Heart left ventricle (tissue), 16 donors: ENCODE results near the gene TMEM259. TPM values are rescaled to one million over a fixed set of nuclear protein-coding genes. Genes with fewer than 3 reads are reported as not detected.

ENCODE experiments used
- ATAC-seq, 4 donors: fragments of 200-7000 bp; cut with Tn5 transposase; one replicate each; pipeline ENCODE4 v1.9.1; 2020 to 2022; ENCODE audit warnings: moderate library complexity in 4 of 4, mild to moderate bottlenecking in 3 of 4, moderate number of reproducible peaks in 1 of 4
- DNase-seq, 5 donors: peaks; one replicate each; pipeline ENCODE4 v3.0.0-alpha.2; 2020
- H3K27ac ChIP-seq, 12 donors: fragments of 200-600 bp; sonication (generic) in 4 of 12; one replicate each; pipeline versions ENCODE4 v1.5.0 to v1.8.0; 2016 to 2022; ENCODE audit warnings: mild to moderate bottlenecking in 2 of 12
- H3K27me3 ChIP-seq, 9 donors: fragments of 200-600 bp; sonication (generic) in 2 of 9; one replicate each; pipeline versions ENCODE4 v1.5.1 to v1.8.0; 2016 to 2022; ENCODE audit warnings: mild to moderate bottlenecking in 3 of 9
- H3K36me3 ChIP-seq, 9 donors: fragments of 200-600 bp; sonication (generic) in 2 of 9; one replicate each; pipeline versions ENCODE4 v1.5.0 to v1.8.0; 2018 to 2022; ENCODE audit warnings: mild to moderate bottlenecking in 2 of 9
- H3K4me1 ChIP-seq, 12 donors: fragments of 200-600 bp; sonication (generic) in 4 of 12; one replicate each; pipeline versions ENCODE4 v1.5.0 to v1.8.0; 2016 to 2022; ENCODE audit warnings: mild to moderate bottlenecking in 3 of 12
- H3K4me3 ChIP-seq, 12 donors: fragments of 200-600 bp; sonication (generic) in 4 of 12; one replicate each; pipeline versions ENCODE4 v1.5.0 to v1.8.0; 2017 to 2022; ENCODE audit warnings: mild to moderate bottlenecking in 9 of 12, moderate library complexity in 4 of 12
- H3K9me3 ChIP-seq, 12 donors: fragments of 200-600 bp; sonication (generic) in 4 of 12; one replicate each; pipeline versions ENCODE4 v1.5.0 to v1.8.0; 2016 to 2022; ENCODE audit warnings: mild to moderate bottlenecking in 1 of 12
- POLR2A ChIP-seq, 2 donors: fragments of 450-650 bp; IDR thresholded peaks; one replicate each; pipeline ENCODE4 v1.6.1; 2017; ENCODE audit warnings: antibody characterized with exemption in 2 of 2, mild to moderate bottlenecking in 2 of 2, moderate library complexity in 2 of 2
- WGBS, 4 donors: extraction: QIAGEN DNeasy Blood & Tissue Kit in 2 of 4; methylation state at CpG; one replicate each; pipeline versions ENCODE4 v1.1.5 to v1.1.7; 2013 to 2018; 5-methylcytosine and 5-hydroxymethylcytosine counted together
- intact Hi-C, 10 donors: fragments of 100-400 bp; cut with DNase I; formaldehyde crosslinking; loops; one replicate each; pipeline versions ENCODE4 v1.11.1 to v1.14.2; 2022
- long read RNA-seq, 3 donors: library from polyadenylated mRNA; unstranded; transcript quantifications; one replicate each; pipeline ENCODE4 v2.0.0, GENCODE V29; 2020 to 2021
- polyA plus RNA-seq, 2 donors: library from polyadenylated mRNA; stranded (reverse); fragments of 200-250 nt; gene quantifications; one replicate each; pipeline ENCODE4 v1.2.3, GENCODE V29; 2013
- total RNA-seq, 9 donors: library from RNA; depleted of rRNA in 2 of 9; stranded (reverse); fragments of >200 nt in 2 of 9; fragmentation: NEBNext Ultra II Directional in 3 of 9; extraction: Animal tissue kit (Norgen Biotek cat#: 25700) in 3 of 9; gene quantifications; one replicate each; pipeline versions ENCODE4 v1.1.0 to v1.2.4, GENCODE V29; 2016 to 2023
- TF ChIP-seq, protein P1 (sequence below), 12 donors: fragments of 200-600 bp; sonication (generic) in 4 of 12; IDR thresholded peaks; one replicate each; pipeline versions ENCODE4 v1.5.0 to v1.8.0; 2018 to 2022; ENCODE audit warnings: antibody characterized with exemption in 12 of 12, mild to moderate bottlenecking in 5 of 12
- donor health status: ischemic (EF 13 %, LVEDD 7.1; RV severe dilation, severe dysfunction).
- donor health status: healthy with polysubstance abuse.
- donor health status: DM: no; HTN: yes; CAD: no.
- donor health status: DM: no; HTN: no; CAD: no.
- donor health status: ischemic (EF 25% LVEDD 6.9; RV normal size, moderate dysfunction).
- donor health status: ischemic (EF 25% LVEDD 5.7; RV mildly dilated, moderate dysfunction).
- donor health status: healthy.
- donor health status: DM: yes; HTN: yes; CAD: no.
- donor health status: ischemic (EF 35%, LVEDD 5.7; RV mildly dilated, moderate dysfunction).
- donor health status: nonischemic (EF 11% LVEDD 7.7; RV severe dilation, severe dysfunction).
- donor health status: DM: yes; HTN: yes; CAD: no.
- donor health status: PGD.
- donor health status: ischemic (EF 29% LVEDD 5.4; RV normal size, mild dysfunction).
- donor health status: nonischemic (EF 23%, LVEDD 6.1; RV moderate dilation, normal function).

Gene TMEM259
- total RNA-seq = 100 to 1,000 TPM in 7 of 9 donors, 10 to 100 TPM in 2; 95.1 to 189 (median 112) TPM
- 100 to 1,000 TPM; 131 to 148 TPM for polyA plus RNA-seq
- long read RNA-seq, donor 1, transcript TMEM259-202 (11 exons, 2,748 nt) = minor isoform, 46 of 291 reads
- long read RNA-seq, donor 1, transcript TMEM259-208 (1 exons, 1,637 nt) = major isoform, 95 of 291 reads
- long read RNA-seq, donor 1, partial matches to known transcripts = 35 of 291 reads
- long read RNA-seq, donor 1, other reads (novel, unspliced or antisense) = 112 of 291 reads
- long read RNA-seq, donor 2, transcript TMEM259-204 (6 exons, 626 nt) = minor isoform, 6 of 151 reads
- long read RNA-seq, donor 2, transcript TMEM259-202 (11 exons, 2,748 nt) = major isoform, 48 of 151 reads
- long read RNA-seq, donor 2, transcript TMEM259-208 (1 exons, 1,637 nt) = minor isoform, 14 of 151 reads
- long read RNA-seq, donor 2, partial matches to known transcripts = 47 of 151 reads
- long read RNA-seq, donor 2, other reads (novel, unspliced or antisense) = 35 of 151 reads
- long read RNA-seq, donor 3, transcript TMEM259-208 (1 exons, 1,637 nt) = minor isoform, 48 of 269 reads
- long read RNA-seq, donor 3, transcript TMEM259-202 (11 exons, 2,748 nt) = major isoform, 81 of 269 reads
- long read RNA-seq, donor 3, partial matches to known transcripts = 29 of 269 reads
- long read RNA-seq, donor 3, other reads (novel, unspliced or antisense) = 107 of 269 reads

DNA sequence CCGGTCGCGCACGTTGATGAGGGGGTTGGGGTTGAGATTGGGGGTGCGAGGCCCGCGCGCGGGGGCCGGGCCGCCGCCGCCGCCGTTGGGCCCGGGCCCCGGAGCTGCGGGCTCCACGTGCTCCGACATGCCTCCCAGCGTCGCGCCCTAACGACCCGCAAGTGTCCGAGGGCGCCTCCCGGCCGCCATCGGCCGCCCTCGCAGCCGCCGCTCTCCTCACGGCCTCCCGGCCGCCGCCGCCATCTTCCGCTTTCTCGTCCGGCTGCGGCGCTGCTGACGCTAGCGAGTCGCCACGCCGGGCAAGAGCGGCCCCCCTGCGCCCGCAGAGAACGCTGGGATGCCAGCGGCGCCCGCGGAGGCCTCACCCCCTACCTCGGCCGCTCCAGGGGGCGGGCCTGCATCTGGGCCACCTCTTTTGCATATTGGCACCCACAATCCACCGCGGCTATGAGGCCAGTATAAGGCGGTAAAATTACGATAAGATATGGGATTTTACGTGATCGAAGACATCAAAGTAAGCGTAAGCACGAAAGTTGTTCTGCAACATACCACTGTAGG lies at the start of gene TMEM259:
Gene TMEM259 (minus strand): TSS at position 256 of the 558 bp plus-strand sequence. CDS start 127 bp downstream, at position 129.
- peak; percentile 90 to 92 (median 92) for ATAC-seq
- peak; percentile 98 to 99 (median 98) for DNase-seq
- WGBS, 4 donors = 0 to 1% (median 0%) methylated on average over 18 to 68 of the region's 68 CpGs
- intact Hi-C loops = loop anchor here in 6 of 10 donors (2.0 to 5.0 kb wide), 4 partner anchors 36 to 181 kb away; partner anchors contain the start of genes GPX4 (in 4 of the 6), POLR2E (in 1 of the 6) and WDR18 (in 1 of the 6)
- Histone ChIP-seq H3K27me3 (peaks cover 0 to under 1% (median 0%) of the 10 kb centered on the region in 9 donors), H3K9me3 (no peaks in the 10 kb centered on the region), H3K27ac (peak within 1 kb of the TSS; percentile 60 to 98 (median 96)), H3K36me3 (peaks cover 0 to 4% (median 0%) of the 10 kb centered on the region in 9 donors), H3K4me3 (peak within 1 kb of the TSS; percentile 72 to 96 (median 86)), H3K4me1 (peaks cover 28 to 67% (median 58%) of the 10 kb centered on the region in 12 donors)
- TF ChIP-seq POLR2A (IDR thresholded peaks at IDR 0.05) = peak in 1 of 2 donors; percentile 63
- TF ChIP-seq, protein P1, sequence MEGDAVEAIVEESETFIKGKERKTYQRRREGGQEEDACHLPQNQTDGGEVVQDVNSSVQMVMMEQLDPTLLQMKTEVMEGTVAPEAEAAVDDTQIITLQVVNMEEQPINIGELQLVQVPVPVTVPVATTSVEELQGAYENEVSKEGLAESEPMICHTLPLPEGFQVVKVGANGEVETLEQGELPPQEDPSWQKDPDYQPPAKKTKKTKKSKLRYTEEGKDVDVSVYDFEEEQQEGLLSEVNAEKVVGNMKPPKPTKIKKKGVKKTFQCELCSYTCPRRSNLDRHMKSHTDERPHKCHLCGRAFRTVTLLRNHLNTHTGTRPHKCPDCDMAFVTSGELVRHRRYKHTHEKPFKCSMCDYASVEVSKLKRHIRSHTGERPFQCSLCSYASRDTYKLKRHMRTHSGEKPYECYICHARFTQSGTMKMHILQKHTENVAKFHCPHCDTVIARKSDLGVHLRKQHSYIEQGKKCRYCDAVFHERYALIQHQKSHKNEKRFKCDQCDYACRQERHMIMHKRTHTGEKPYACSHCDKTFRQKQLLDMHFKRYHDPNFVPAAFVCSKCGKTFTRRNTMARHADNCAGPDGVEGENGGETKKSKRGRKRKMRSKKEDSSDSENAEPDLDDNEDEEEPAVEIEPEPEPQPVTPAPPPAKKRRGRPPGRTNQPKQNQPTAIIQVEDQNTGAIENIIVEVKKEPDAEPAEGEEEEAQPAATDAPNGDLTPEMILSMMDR (IDR thresholded peaks at IDR 0.05) = peak in 3 of 12 donors; percentile 9 to 21 (median 15)

DNA sequence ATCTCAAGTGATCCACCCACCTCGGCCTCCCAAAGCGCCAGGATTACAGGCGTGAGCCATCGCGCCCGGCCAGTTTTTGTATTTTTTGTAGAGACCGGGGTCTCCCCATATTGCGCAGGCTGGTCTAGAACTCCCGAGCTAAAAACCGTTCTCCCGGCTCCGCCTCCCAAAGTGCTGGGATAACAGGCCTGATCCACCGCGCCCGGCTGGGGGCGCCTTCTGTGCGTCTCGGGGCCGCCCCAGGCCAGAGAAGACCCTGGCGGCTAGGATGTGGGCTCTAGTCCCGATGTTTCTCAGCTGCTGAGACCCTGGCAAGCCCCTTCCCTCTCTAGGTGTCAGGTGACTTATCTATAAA lies 49.6 kb upstream of the TMEM259 start:
- Histone ChIP-seq H3K36me3 (peaks cover 0 to 36% (median 0%) of the 10 kb centered on the region in 9 donors), H3K4me1 (peaks cover 5 to 70% (median 17%) of the 10 kb centered on the region in 12 donors), H3K9me3 (no peaks in the 10 kb centered on the region), H3K27me3 (peaks cover 33 to 74% (median 51%) of the 10 kb centered on the region in 9 donors), H3K27ac (no peak overlapping the region), H3K4me3 (no peak overlapping the region)
- DNase-seq (no peak), ATAC-seq (no peak)
- intact Hi-C loops = no loop called here
- WGBS, 4 donors = 13 to 24% (median 17%) methylated on average over 19 to 21 of the region's 21 CpGs
- TF ChIP-seq POLR2A (IDR thresholded peaks at IDR 0.05) = no peak
- TF ChIP-seq, protein P1 (IDR thresholded peaks at IDR 0.05) = no peak

DNA sequence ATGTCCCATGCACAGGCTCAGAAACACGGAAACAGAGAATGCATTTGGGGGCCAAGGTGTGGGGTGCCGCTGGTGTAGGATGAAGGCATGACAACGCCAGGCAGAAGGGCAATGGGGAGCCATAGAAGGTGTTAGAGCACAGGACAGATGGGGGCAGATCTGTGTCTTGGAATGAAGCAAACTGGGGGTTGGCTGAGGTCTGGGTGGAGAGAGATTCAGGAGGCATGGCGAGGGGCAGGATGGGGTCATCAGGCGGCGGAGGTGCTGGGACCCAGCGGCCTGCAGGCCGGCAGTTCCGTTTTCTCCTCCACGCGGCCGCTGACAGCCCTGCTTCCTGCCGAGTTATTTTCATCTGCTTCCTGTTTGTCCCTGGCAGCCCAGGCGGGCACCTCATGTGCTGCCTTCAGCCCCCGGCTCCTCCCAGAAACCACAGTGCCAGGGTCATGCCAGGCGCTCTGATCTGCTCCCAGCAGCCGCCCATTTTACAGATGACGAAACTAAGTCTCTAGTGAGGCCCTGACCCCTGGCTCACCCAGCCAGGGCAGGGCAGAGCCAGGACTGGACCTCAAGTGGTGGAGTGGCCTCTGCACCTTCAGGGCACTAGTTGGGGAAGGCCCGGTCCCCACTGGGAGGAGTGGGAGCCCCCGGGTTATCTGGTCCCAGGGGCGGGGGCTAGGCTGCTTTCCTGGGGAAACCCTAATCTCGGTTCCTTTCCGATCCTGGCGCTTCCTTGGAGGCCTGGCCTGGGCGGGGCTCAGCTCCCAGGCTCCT lies 48.3 kb upstream of the TMEM259 start:
- peaks cover 33 to 86% (median 51%) of the 10 kb centered on the region in 9 donors for H3K27me3 ChIP-seq
- peak overlapping the region in 2 of 12 donors; percentile 82 to 97 for H3K27ac ChIP-seq
- peak overlapping the region in 6 of 12 donors; percentile 42 to 80 (median 51) for H3K4me3 ChIP-seq
- intact Hi-C loops = no loop called here
- peaks cover 5 to 70% (median 26%) of the 10 kb centered on the region in 12 donors for H3K4me1 ChIP-seq
- H3K36me3 ChIP-seq = peaks cover 0 to 34% (median 0%) of the 10 kb centered on the region in 9 donors
- DNase-seq (peak; percentile 61 to 88 (median 81)), ATAC-seq (peak; percentile 32 to 71 (median 56))
- no peaks in the 10 kb centered on the region for H3K9me3 ChIP-seq
- WGBS, 4 donors = 47 to 54% (median 50%) methylated on average over 22 to 25 of the region's 25 CpGs
- no peak for TF ChIP-seq POLR2A (IDR thresholded peaks at IDR 0.05)
- TF ChIP-seq, protein P1 (IDR thresholded peaks at IDR 0.05) = no peak
